Right lobe of liver (tissue), 4 donors: Measurements from ENCODE around the gene DLGAP4.

ENCODE experiments used
- CTCF ChIP-seq, 4 donors: fragments of 200-600 bp in 3 of 4; fragments of 450-650 bp in 1 of 4; IDR thresholded peaks; one replicate each; pipeline versions ENCODE4 v1.5.1 to v1.8.0; 2016 to 2022; ENCODE audit warnings: antibody characterized with exemption in 4 of 4, mild to moderate bottlenecking in 2 of 4
- POLR2A ChIP-seq: fragments of 450-650 bp; IDR thresholded peaks from one replicate; pipeline ENCODE4 v1.6.1; 2017; ENCODE audit warnings: antibody characterized with exemption, mild to moderate bottlenecking
- donor health status: DM: no; HTN: no; CAD: no.
- donor health status: DM: no; HTN: no; CAD: no.
- donor health status: DM: no; HTN: yes; CAD: no.

GRCh38 chr20:36312724-36313441 lies 6.7 kb downstream of the DLGAP4 start:
- TF ChIP-seq CTCF (IDR thresholded peaks at IDR 0.05) (no peak), POLR2A (no peak)
